Ovary (tissue), 9 donors: Measurements from ENCODE around the gene FGGY. TPM values are rescaled to one million over a fixed set of nuclear protein-coding genes. Genes with fewer than 3 reads are reported as not detected.
"Not testable (repeated sequence)": the region's sequence is repeated elsewhere in the genome, so short reads cannot be mapped to it uniquely, and the experiment has no call there.

ENCODE experiments used
- DNase-seq, 5 donors: peaks; one replicate each; pipeline ENCODE4 v3.0.0-alpha.2; 2019 to 2020
- H3K27ac ChIP-seq, 2 donors: fragments of 200-600 bp; one replicate each; pipeline versions ENCODE4 v1.5.1 to v1.8.0; 2019 to 2022
- H3K27me3 ChIP-seq: fragments of 200-600 bp; one replicate; pipeline ENCODE4 v1.8.0; 2022
- H3K36me3 ChIP-seq: fragments of 200-600 bp; sonication (generic); one replicate; pipeline ENCODE4 v1.5.1; 2019
- H3K4me1 ChIP-seq: one replicate; pipeline ENCODE4 v1.8.1; 2013; ENCODE audit warnings: mild to moderate bottlenecking, moderate library complexity; ENCODE audit not compliant: insufficient read depth
- H3K4me3 ChIP-seq: fragments of 200-600 bp; sonication (generic); one replicate; pipeline ENCODE4 v1.5.1; 2017
- H3K9me3 ChIP-seq, 2 donors: fragments of 200-600 bp in 1 of 2; sonication (generic) in 1 of 2; one replicate each; pipeline versions ENCODE4 v1.5.1 to v1.8.1; 2013 to 2019; ENCODE audit warnings: mild to moderate bottlenecking in 1 of 2, moderate library complexity in 1 of 2
- EP300 ChIP-seq: sonication (generic); formaldehyde crosslinking; IDR thresholded peaks from one replicate; pipeline ENCODE4 v1.6.1; 2017; ENCODE audit warnings: antibody characterized with exemption
- POLR2A ChIP-seq: fragments of 450-650 bp; IDR thresholded peaks from one replicate; pipeline ENCODE4 v1.6.1; 2017; ENCODE audit warnings: antibody characterized with exemption, mild to moderate bottlenecking, moderate library complexity
- WGBS, 3 donors: extraction: QIAGEN DNeasy Blood & Tissue Kit in 1 of 3; methylation state at CpG; one replicate each; pipeline versions ENCODE4 v1.1.5 to v1.1.7; 2013 to 2017; 5-methylcytosine and 5-hydroxymethylcytosine counted together
- intact Hi-C, 4 donors: fragments of 100-400 bp; cut with DNase I; formaldehyde crosslinking; loops; one replicate each; pipeline versions ENCODE4 v1.11.0 to v1.15.1; 2022 to 2023
- polyA plus RNA-seq, 2 donors: library from polyadenylated mRNA; stranded (reverse); fragments of 200-250 nt in 1 of 2; fragments of 350-450 nt in 1 of 2; fragmentation: Illumina TruSeq in 1 of 2; extraction: RNeasy Lipid Tissue Mini Kit (QIAGEN cat#74804) in 1 of 2; gene quantifications; one replicate each; pipeline ENCODE4 v1.2.3, GENCODE V29; 2013 to 2014
- total RNA-seq, 7 donors: library from RNA; depleted of rRNA in 2 of 7; stranded (reverse); fragments of >200 nt in 2 of 7; fragmentation: NEBNext Ultra II Directional in 3 of 7; extraction: Animal tissue kit (Norgen Biotek cat#: 25700) in 3 of 7; gene quantifications; one replicate each; pipeline versions ENCODE4 v1.1.0 to v1.2.4, GENCODE V29; 2016 to 2023
- TF ChIP-seq, protein P1 (sequence below), 3 donors: fragments of 450-650 bp in 2 of 3; fragments of 200-600 bp in 1 of 3; IDR thresholded peaks; one replicate each; pipeline versions ENCODE4 v1.5.1 to v1.8.0; 2016 to 2022; ENCODE audit warnings: antibody characterized with exemption in 3 of 3, mild to moderate bottlenecking in 1 of 3
- donor health status: DM: no; HTN: no; CAD: no; lungs with moderate emphysema.
- donor health status: DM: no; HTN: no; CAD: no.
- donor health status: Bipolar disorder and iron deficiency.
- donor health status: DM: yes; HTN: yes; CAD: no.
- donor health status: DM: no; HTN: no; CAD: no.
- donor health status: DM: yes; HTN: yes; CAD: no.

The FGGY gene
- total and polyA plus RNA-seq, 9 donors: 7.9 to 62.0 (median 44.7) TPM

DNA sequence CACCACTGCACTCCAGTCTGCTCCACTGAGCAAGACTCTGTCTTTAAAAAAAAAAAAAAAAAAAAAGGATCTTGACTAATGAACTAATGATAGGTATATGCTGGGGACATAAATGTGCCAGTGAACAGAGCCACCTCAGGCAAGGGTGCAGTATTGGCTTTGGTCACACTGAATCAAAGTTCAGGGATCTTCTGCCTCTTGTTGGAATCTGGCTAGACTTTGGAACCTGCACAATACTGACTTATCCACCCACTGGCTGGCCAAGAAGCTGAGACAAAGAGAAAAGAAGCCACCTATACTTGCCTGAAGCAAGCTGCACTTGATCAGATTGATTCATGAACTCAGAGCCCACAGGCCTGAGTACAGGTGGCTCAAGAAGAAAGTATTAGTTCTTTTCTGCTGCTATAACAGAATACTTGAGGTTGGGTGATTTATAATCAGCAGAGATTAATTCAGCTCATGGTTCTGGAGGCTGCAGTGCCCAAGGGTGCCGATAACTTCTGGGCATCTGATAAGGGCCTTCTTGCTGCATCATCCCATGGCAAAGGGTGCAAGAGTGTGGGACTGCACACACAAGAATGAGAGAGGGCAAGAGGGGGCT is 172.0 kb downstream of the FGGY start:
- 93 to 100% (median 100%) methylated on average over 1 of the region's 1 CpG for WGBS, 3 donors
- Histone ChIP-seq H3K9me3 (no peaks in the 10 kb centered on the region), H3K27ac (no peak overlapping the region), H3K36me3 (no peaks in the 10 kb centered on the region), H3K27me3 (no peaks in the 10 kb centered on the region), H3K4me3 (no peak overlapping the region), H3K4me1 (no peaks in the 10 kb centered on the region)
- TF ChIP-seq POLR2A: no peak
- no peak for TF ChIP-seq EP300
- intact Hi-C loops: no loop called here
- DNase-seq: no peak

GRCh38 chr1:59471991-59472570 is 175.2 kb downstream of the FGGY start:
- WGBS, 3 donors: 91 to 98% (median 95%) methylated on average over 43 of the region's 43 CpGs
- H3K27ac ChIP-seq, H3K27me3 ChIP-seq, H3K36me3 ChIP-seq, H3K4me1 ChIP-seq, H3K9me3 ChIP-seq, H3K4me3 ChIP-seq, DNase-seq, intact Hi-C loops: not testable (repeated sequence)

GRCh38 chr1:59473831-59474230 is 176.9 kb downstream of the FGGY start:
- H3K9me3 ChIP-seq: no peaks in the 10 kb centered on the region
- TF ChIP-seq POLR2A (no peak), EP300 (no peak)
- TF ChIP-seq, protein P1, sequence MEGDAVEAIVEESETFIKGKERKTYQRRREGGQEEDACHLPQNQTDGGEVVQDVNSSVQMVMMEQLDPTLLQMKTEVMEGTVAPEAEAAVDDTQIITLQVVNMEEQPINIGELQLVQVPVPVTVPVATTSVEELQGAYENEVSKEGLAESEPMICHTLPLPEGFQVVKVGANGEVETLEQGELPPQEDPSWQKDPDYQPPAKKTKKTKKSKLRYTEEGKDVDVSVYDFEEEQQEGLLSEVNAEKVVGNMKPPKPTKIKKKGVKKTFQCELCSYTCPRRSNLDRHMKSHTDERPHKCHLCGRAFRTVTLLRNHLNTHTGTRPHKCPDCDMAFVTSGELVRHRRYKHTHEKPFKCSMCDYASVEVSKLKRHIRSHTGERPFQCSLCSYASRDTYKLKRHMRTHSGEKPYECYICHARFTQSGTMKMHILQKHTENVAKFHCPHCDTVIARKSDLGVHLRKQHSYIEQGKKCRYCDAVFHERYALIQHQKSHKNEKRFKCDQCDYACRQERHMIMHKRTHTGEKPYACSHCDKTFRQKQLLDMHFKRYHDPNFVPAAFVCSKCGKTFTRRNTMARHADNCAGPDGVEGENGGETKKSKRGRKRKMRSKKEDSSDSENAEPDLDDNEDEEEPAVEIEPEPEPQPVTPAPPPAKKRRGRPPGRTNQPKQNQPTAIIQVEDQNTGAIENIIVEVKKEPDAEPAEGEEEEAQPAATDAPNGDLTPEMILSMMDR (IDR thresholded peaks at IDR 0.05): no peak
- 95 to 100% (median 97%) methylated on average over 3 of the region's 3 CpGs for WGBS, 3 donors
- no peaks in the 10 kb centered on the region for H3K36me3 ChIP-seq
- H3K4me1 ChIP-seq: no peaks in the 10 kb centered on the region
- intact Hi-C loops: no loop called here
- no peaks in the 10 kb centered on the region for H3K27me3 ChIP-seq
- DNase-seq: no peak
- no peak overlapping the region for H3K27ac ChIP-seq
- no peak overlapping the region for H3K4me3 ChIP-seq

GRCh38 chr1:59474496-59474895 is 177.6 kb downstream of the FGGY start:
- H3K27me3 ChIP-seq: no peaks in the 10 kb centered on the region
- no peaks in the 10 kb centered on the region for H3K36me3 ChIP-seq
- no peaks in the 10 kb centered on the region for H3K9me3 ChIP-seq
- no peak overlapping the region for H3K4me3 ChIP-seq
- no peak for TF ChIP-seq POLR2A
- TF ChIP-seq EP300: no peak
- TF ChIP-seq, protein P1 (IDR thresholded peaks at IDR 0.05): no peak
- H3K27ac ChIP-seq: no peak overlapping the region
- DNase-seq: no peak
- intact Hi-C loops: no loop called here
- WGBS, 3 donors: 92 to 93% (median 92%) methylated on average over 2 of the region's 2 CpGs
- no peaks in the 10 kb centered on the region for H3K4me1 ChIP-seq

DNA sequence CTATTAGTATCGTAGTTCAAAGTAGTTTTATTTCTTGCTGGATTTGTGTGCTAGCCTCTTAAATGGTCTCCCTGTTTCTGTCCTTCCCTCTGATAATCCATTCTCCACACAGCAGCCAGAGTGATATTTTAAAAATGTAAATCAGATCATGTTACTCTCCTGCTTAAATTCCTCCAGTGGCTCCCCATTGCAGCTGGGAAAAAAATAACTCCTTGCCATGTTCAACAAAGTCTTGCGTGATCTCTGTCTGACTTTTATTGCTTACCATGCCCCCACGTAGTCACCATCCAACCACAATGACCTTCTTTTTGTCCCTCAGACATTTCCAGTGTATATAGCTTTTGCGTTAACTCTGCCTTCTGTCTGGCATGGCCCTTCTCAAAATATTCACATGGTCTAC is 178.8 kb downstream of the FGGY start:
- TF ChIP-seq POLR2A (no peak), EP300 (no peak)
- TF ChIP-seq, protein P1 (IDR thresholded peaks at IDR 0.05): no peak
- Histone ChIP-seq H3K36me3 (no peaks in the 10 kb centered on the region), H3K27me3 (no peaks in the 10 kb centered on the region), H3K4me1 (no peaks in the 10 kb centered on the region), H3K27ac (no peak overlapping the region), H3K4me3 (no peak overlapping the region), H3K9me3 (no peaks in the 10 kb centered on the region)
- 70 to 90% (median 77%) methylated on average over 4 of the region's 4 CpGs for whole genome bisulfite sequencing, 3 donors
- DNase-seq: no peak
- intact Hi-C loops: no loop called here
